Fibroblast of lung (primary cell): ENCODE data around the gene DXO.
"Not testable (repeated sequence)": the region's sequence is repeated elsewhere in the genome, so short reads cannot be mapped to it uniquely, and the experiment has no call there.

Experiments used
- CTCF ChIP-seq, 2 donors: IDR thresholded peaks in 1 of 2; conservative IDR thresholded peaks in 1 of 2; 1 replicate in 1 of 2; 2 replicates in 1 of 2; pipeline ENCODE4 v1.5.1; 2011 to 2012; ENCODE audit warnings: low read length in 2 of 2, control low read depth in 1 of 2, inconsistent platforms in 1 of 2, low read depth in 1 of 2, mild to moderate bottlenecking in 1 of 2
- EZH2 ChIP-seq: IDR thresholded peaks from 2 replicates; pipeline ENCODE4 v1.5.1; 2012; ENCODE audit warnings: low read length, control low read depth, mild to moderate bottlenecking; ENCODE audit errors: missing control alignments

GRCh38 chr6:32005991-32006529 lies 34.1 kb upstream of the DXO start:
- not testable (repeated sequence) for TF ChIP-seq CTCF (conservative IDR thresholded peaks at IDR 0.05 in 1 of 2, IDR thresholded peaks at IDR 0.05 in 1 of 2; ENCODE audit: low read depth in 1 of 2, low read length in 2 of 2); EZH2
